Astrocyte (in vitro differentiated cells and primary cell): Measurements from ENCODE around the gene PROM1. TPM values are rescaled to one million over a fixed set of nuclear protein-coding genes. Genes with fewer than 3 reads are reported as not detected.

ENCODE experiments used
- DNase-seq: peaks from one replicate; pipeline ENCODE4 v3.0.0-alpha.2; 2010; ENCODE audit warnings: low read depth
- FAIRE-seq: peaks from 2 replicates; lab custom pipeline; 2011; peaks lifted over from hg19 to GRCh38; lab: Jason Lieb, UNC
- H2AFZ ChIP-seq: 2 replicates; pipeline ENCODE4 v1.6.0; 2012; ENCODE audit warnings: low read depth, low read length, inconsistent platforms
- H3K27ac ChIP-seq: 2 replicates; pipeline ENCODE4 v1.5.1; 2011; ENCODE audit warnings: low read depth, low read length, inconsistent platforms
- H3K27me3 ChIP-seq: 2 replicates; pipeline ENCODE4 v1.6.0; 2011; ENCODE audit warnings: low read length, inconsistent platforms; ENCODE audit not compliant: insufficient read depth
- H3K36me3 ChIP-seq: 2 replicates; pipeline ENCODE4 v1.5.1; 2011; ENCODE audit warnings: low read length, inconsistent platforms; ENCODE audit not compliant: insufficient read depth
- H3K4me1 ChIP-seq: 2 replicates; pipeline ENCODE4 v1.5.1; 2011; ENCODE audit warnings: low read length, inconsistent platforms; ENCODE audit not compliant: insufficient read depth
- H3K4me2 ChIP-seq: 2 replicates; pipeline ENCODE4 v1.6.0; 2012; ENCODE audit warnings: low read length, inconsistent platforms
- H3K4me3 ChIP-seq: 2 replicates; pipeline ENCODE4 v1.5.1; 2011; ENCODE audit warnings: low read depth, mild to moderate bottlenecking, low read length, inconsistent platforms; ENCODE audit not compliant: insufficient read depth
- H3K79me2 ChIP-seq: 2 replicates; pipeline ENCODE4 v1.6.0; 2012; ENCODE audit warnings: mild to moderate bottlenecking, low read length, inconsistent platforms; ENCODE audit not compliant: insufficient read depth
- H3K9ac ChIP-seq: 2 replicates; pipeline ENCODE4 v1.6.0; 2012; ENCODE audit warnings: mild to moderate bottlenecking, low read length, inconsistent platforms
- H3K9me3 ChIP-seq: 2 replicates; pipeline ENCODE4 v1.5.1; 2012; ENCODE audit warnings: low read depth, mild to moderate bottlenecking, low read length, inconsistent platforms; ENCODE audit not compliant: insufficient read depth
- H4K20me1 ChIP-seq: 2 replicates; pipeline ENCODE4 v1.6.0; 2012; ENCODE audit warnings: low read length, inconsistent platforms; ENCODE audit not compliant: insufficient read depth
- H3K27ac Mint-ChIP-seq: one replicate; pipeline ENCODE4 v1.8.0; 2021; ENCODE audit warnings: mild to moderate bottlenecking, mixed read lengths; ENCODE audit not compliant: unreplicated experiment
- H3K27me3 Mint-ChIP-seq: one replicate; pipeline ENCODE4 v1.8.0; 2021; ENCODE audit warnings: low read depth, mixed read lengths; ENCODE audit not compliant: unreplicated experiment
- H3K36me3 Mint-ChIP-seq: one replicate; pipeline ENCODE4 v1.8.0; 2021; ENCODE audit warnings: low read depth, mixed read lengths; ENCODE audit not compliant: unreplicated experiment
- H3K4me1 Mint-ChIP-seq: one replicate; pipeline ENCODE4 v1.8.0; 2021; ENCODE audit warnings: low read depth, mixed read lengths; ENCODE audit not compliant: unreplicated experiment
- H3K4me3 Mint-ChIP-seq: one replicate; pipeline ENCODE4 v1.8.0; 2021; ENCODE audit warnings: mild to moderate bottlenecking, moderate library complexity, mixed read lengths; ENCODE audit not compliant: unreplicated experiment
- H3K9me3 Mint-ChIP-seq: one replicate; pipeline ENCODE4 v1.8.0; 2021; ENCODE audit warnings: mild to moderate bottlenecking, mixed read lengths; ENCODE audit not compliant: unreplicated experiment
- EZH2 ChIP-seq: IDR thresholded peaks from 2 replicates; pipeline ENCODE4 v1.6.1; 2012; ENCODE audit warnings: mild to moderate bottlenecking, low read length, inconsistent platforms; ENCODE audit not compliant: insufficient read depth
- total RNA-seq: library from RNA; stranded (reverse); gene quantifications from 2 replicates; pipeline ENCODE4 v1.2.1, GENCODE V29; 2021
- TF ChIP-seq, protein P1 (sequence below): IDR thresholded peaks from 2 replicates; pipeline ENCODE4 v1.5.1; 2011; ENCODE audit warnings: low read depth, mild to moderate bottlenecking, inconsistent platforms, low read length, moderate library complexity; ENCODE audit not compliant: insufficient read depth

Gene PROM1
- total RNA-seq, 1 donor from 2014 or later = 34.5 TPM

DNA sequence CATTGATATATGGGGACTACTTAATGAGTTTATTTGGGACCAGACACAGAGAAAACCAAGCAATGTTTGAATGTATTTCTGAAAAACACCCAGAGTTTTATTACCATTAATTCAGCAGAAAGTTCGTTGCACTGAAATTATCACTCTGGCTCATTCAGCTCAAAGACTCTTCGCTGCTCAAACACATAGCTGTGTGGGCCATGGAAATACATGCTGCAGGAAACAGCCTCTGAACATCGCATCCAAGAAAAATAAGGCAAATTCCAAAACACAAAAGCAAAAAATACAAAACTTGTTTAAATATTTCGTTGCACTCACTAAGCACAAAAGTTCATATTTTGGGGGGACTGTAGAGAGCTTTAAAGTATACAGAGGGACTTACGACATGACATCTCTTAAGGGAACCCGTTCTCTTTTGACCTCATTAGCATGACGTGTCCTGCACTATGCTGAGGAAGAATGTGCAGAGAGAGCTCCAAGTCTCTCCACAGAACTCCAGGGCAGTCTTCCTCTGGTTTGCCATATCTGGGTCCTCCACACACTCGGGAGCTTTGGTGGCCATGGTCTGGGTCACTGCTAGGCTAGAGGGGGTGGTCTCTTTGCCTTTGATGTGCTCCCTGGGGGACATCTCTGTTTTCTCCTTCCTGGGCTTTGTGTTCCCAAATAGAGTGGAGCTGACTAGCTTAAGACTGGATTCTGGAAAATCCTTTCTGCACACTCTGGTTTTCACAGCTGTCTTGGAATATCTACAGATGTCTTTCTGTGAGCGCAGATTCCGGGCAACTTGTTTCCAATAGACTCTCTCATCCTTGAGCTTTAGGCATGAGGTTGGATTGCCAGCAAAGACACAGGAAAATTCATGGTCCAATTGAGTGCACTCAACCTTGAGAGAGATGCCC, 148.1 kb downstream of the PROM1 start:
- no peaks in the 10 kb centered on the region for H3K79me2 ChIP-seq
- no peaks in the 10 kb centered on the region for H3K4me1 Mint-ChIP-seq
- no peak overlapping the region for H3K9ac ChIP-seq
- no peak overlapping the region for H3K27ac Mint-ChIP-seq
- peaks cover 4% of the 10 kb centered on the region for H3K9me3 Mint-ChIP-seq
- no peaks in the 10 kb centered on the region for H3K27me3 ChIP-seq
- H3K9me3 ChIP-seq = no peaks in the 10 kb centered on the region
- no peaks in the 10 kb centered on the region for H3K36me3 ChIP-seq
- no peaks in the 10 kb centered on the region for H3K4me1 ChIP-seq
- H3K4me3 Mint-ChIP-seq = no peak overlapping the region
- H2AFZ ChIP-seq = no peak overlapping the region
- no peak overlapping the region for H3K4me2 ChIP-seq
- H3K4me3 ChIP-seq = no peak overlapping the region
- FAIRE-seq (no peak), DNase-seq (no peak)
- no peaks in the 10 kb centered on the region for H4K20me1 ChIP-seq
- H3K27ac ChIP-seq = no peak overlapping the region
- no peaks in the 10 kb centered on the region for H3K36me3 Mint-ChIP-seq
- peaks cover 2% of the 10 kb centered on the region for H3K27me3 Mint-ChIP-seq
- TF ChIP-seq, protein P1, sequence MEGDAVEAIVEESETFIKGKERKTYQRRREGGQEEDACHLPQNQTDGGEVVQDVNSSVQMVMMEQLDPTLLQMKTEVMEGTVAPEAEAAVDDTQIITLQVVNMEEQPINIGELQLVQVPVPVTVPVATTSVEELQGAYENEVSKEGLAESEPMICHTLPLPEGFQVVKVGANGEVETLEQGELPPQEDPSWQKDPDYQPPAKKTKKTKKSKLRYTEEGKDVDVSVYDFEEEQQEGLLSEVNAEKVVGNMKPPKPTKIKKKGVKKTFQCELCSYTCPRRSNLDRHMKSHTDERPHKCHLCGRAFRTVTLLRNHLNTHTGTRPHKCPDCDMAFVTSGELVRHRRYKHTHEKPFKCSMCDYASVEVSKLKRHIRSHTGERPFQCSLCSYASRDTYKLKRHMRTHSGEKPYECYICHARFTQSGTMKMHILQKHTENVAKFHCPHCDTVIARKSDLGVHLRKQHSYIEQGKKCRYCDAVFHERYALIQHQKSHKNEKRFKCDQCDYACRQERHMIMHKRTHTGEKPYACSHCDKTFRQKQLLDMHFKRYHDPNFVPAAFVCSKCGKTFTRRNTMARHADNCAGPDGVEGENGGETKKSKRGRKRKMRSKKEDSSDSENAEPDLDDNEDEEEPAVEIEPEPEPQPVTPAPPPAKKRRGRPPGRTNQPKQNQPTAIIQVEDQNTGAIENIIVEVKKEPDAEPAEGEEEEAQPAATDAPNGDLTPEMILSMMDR = no peak
- no peak for TF ChIP-seq EZH2

DNA sequence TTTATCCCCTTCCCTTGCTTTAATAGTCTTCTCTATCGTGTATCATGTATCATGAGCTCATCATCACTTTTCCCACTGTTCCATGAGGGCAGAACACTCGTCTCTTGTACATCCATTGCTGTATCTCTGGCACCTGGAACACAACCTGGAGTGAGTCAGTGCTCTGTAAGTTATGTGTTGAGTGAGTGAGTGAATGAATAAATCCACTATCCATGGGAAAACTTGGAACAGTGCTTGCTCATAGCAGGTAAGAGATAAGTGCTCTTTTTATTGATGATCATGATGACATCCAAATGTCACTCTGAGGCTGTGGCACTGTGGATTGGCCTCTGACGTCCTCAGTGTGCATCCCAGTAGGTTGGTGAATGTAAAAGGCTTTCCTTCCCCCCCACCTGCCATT, 149.6 kb downstream of the PROM1 start:
- Mint-ChIP-seq H3K27me3 (peaks cover 2% of the 10 kb centered on the region), H3K4me1 (no peaks in the 10 kb centered on the region), H3K9me3 (peaks cover 4% of the 10 kb centered on the region), H3K36me3 (no peaks in the 10 kb centered on the region), H3K4me3 (no peak overlapping the region), H3K27ac (no peak overlapping the region)
- Histone ChIP-seq H3K9me3 (no peaks in the 10 kb centered on the region), H3K4me3 (no peak overlapping the region), H3K27me3 (no peaks in the 10 kb centered on the region), H3K36me3 (no peaks in the 10 kb centered on the region), H2AFZ (no peak overlapping the region), H3K79me2 (no peaks in the 10 kb centered on the region), H3K4me1 (no peaks in the 10 kb centered on the region), H3K27ac (no peak overlapping the region), H3K4me2 (no peak overlapping the region), H4K20me1 (no peaks in the 10 kb centered on the region), H3K9ac (no peak overlapping the region)
- DNase-seq (no peak), FAIRE-seq (no peak)
- TF ChIP-seq EZH2 = no peak
- TF ChIP-seq, protein P1 = no peak
